Measurements from ENCODE around the gene DELE1.
A peak's percentile ranks its signal among the peaks of the same experiment; 100 is the strongest.

DELE1 gene

GRCh38 chr5:141898448-141899049 is 25.1 kb upstream of the DELE1 start:
- Histone ChIP-seq H3K9me3 (ENCODE audit: control insufficient read depth in 1 of 2, low read length in 2 of 2) (no peaks in the 10 kb centered on the region), H3K4me1 (ENCODE audit: control insufficient read depth in 1 of 2, insufficient read depth in 2 of 2, low read length in 2 of 2) (no peaks in the 10 kb centered on the region), H3K27me3 (ENCODE audit: low read depth, low read length) (no peaks in the 10 kb centered on the region), H3K36me3 (ENCODE audit: control insufficient read depth in 1 of 2, insufficient read depth in 2 of 2, low read length in 2 of 2) (no peaks in the 10 kb centered on the region), H3K4me3 (ENCODE audit: low read depth in 1 of 2, low read length in 2 of 2) (no peak overlapping the region), H3K27ac (ENCODE audit: low read length) (no peak overlapping the region)

DNA sequence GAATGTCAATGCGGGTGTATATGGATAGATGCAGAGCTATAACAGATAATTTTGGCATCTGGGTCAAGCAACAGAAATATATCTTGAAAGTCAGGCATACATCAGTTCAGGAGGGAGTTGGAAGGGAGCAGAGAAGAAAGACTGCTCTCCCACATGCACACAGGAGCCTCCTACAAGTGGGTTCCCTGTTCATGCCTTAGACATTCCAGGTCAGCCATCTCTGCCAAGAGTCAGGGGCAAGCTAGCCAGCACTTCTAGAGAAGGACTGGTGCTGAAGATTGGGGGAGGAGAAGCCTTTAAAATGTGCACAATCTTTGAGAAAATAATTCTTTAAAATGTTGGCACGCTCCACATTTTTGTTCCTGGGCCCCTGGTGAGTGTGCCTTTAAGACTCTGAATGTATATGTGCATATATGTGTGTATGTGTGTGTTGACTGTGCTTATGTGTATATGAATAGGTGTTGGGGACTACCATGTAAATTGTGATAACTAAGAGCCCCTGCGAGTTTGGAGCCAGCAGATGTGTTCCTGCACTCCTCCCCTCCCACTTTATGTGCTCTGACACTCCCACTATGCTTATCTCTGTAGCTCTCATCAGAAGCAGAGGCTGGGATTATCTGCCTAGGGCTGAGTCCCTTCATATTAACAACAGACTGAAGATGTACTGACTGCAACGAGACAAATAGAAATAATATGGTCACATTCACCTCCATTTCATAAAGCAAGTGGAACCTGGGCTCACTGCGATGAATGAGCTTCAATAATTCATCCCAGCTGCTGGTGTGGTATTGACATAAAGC is 21.5 kb upstream of the DELE1 start:
- Histone ChIP-seq H3K27ac (ENCODE audit: low read length) (no peak overlapping the region), H3K9me3 (ENCODE audit: control insufficient read depth in 1 of 2, low read length in 2 of 2) (no peaks in the 10 kb centered on the region), H3K4me3 (ENCODE audit: low read depth in 1 of 2, low read length in 2 of 2) (no peak overlapping the region)

GRCh38 chr5:141903261-141903660 is 20.4 kb upstream of the DELE1 start:
- no peak overlapping the region for H3K4me3 ChIP-seq (ENCODE audit: low read depth in 1 of 2, low read length in 2 of 2)
- no peaks in the 10 kb centered on the region for H3K9me3 ChIP-seq (ENCODE audit: control insufficient read depth in 1 of 2, low read length in 2 of 2)
- H3K4me1 ChIP-seq (ENCODE audit: control insufficient read depth in 1 of 2, insufficient read depth in 2 of 2, low read length in 2 of 2): no peaks in the 10 kb centered on the region
- H3K36me3 ChIP-seq (ENCODE audit: control insufficient read depth in 1 of 2, insufficient read depth in 2 of 2, low read length in 2 of 2): no peaks in the 10 kb centered on the region
- no peaks in the 10 kb centered on the region for H3K27me3 ChIP-seq (ENCODE audit: low read depth, low read length)
- H3K27ac ChIP-seq (ENCODE audit: low read length): no peak overlapping the region

More for the DNA sequence above, 21.5 kb upstream of the DELE1 start:
- no peaks in the 10 kb centered on the region for H3K36me3 ChIP-seq (ENCODE audit: control insufficient read depth in 1 of 2, insufficient read depth in 2 of 2, low read length in 2 of 2)
- no peaks in the 10 kb centered on the region for H3K27me3 ChIP-seq (ENCODE audit: low read depth, low read length)
- no peaks in the 10 kb centered on the region for H3K4me1 ChIP-seq (ENCODE audit: control insufficient read depth in 1 of 2, insufficient read depth in 2 of 2, low read length in 2 of 2)

GRCh38 chr5:141904551-141904950 is 19.1 kb upstream of the DELE1 start:
- no peak overlapping the region for H3K4me3 ChIP-seq (ENCODE audit: low read depth in 1 of 2, low read length in 2 of 2)
- no peaks in the 10 kb centered on the region for H3K36me3 ChIP-seq (ENCODE audit: control insufficient read depth in 1 of 2, insufficient read depth in 2 of 2, low read length in 2 of 2)
- H3K9me3 ChIP-seq (ENCODE audit: control insufficient read depth in 1 of 2, low read length in 2 of 2): no peaks in the 10 kb centered on the region
- no peaks in the 10 kb centered on the region for H3K27me3 ChIP-seq (ENCODE audit: low read depth, low read length)
- no peak overlapping the region for H3K27ac ChIP-seq (ENCODE audit: low read length)
- H3K4me1 ChIP-seq (ENCODE audit: control insufficient read depth in 1 of 2, insufficient read depth in 2 of 2, low read length in 2 of 2): no peaks in the 10 kb centered on the region

DNA sequence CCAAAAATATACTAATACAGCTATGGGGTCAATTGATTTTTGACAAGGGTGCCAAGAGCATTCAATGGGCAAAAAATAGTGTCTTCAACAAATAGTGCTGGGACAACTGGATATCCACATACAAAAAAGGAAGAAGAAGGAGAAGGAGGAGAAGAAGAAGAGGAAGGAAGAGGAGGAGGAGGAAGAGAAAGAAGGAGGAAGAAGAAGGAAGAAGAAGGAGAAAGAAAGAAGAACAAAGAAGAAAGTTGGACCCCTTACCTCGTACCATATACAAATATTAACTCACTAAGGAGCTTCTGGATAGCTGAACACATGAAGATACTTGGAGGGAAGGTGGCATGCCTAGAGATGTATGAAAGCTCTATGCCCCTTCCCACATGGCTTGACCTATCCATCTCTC is 17.2 kb upstream of the DELE1 start:
- no peaks in the 10 kb centered on the region for H3K9me3 ChIP-seq (ENCODE audit: control insufficient read depth in 1 of 2, low read length in 2 of 2)
- H3K27me3 ChIP-seq (ENCODE audit: low read depth, low read length): no peaks in the 10 kb centered on the region
- no peak overlapping the region for H3K27ac ChIP-seq (ENCODE audit: low read length)
- H3K4me3 ChIP-seq (ENCODE audit: low read depth in 1 of 2, low read length in 2 of 2): no peak overlapping the region
- H3K36me3 ChIP-seq (ENCODE audit: control insufficient read depth in 1 of 2, insufficient read depth in 2 of 2, low read length in 2 of 2): no peaks in the 10 kb centered on the region
- H3K4me1 ChIP-seq (ENCODE audit: control insufficient read depth in 1 of 2, insufficient read depth in 2 of 2, low read length in 2 of 2): no peaks in the 10 kb centered on the region

GRCh38 chr5:141906972-141907371 is 16.7 kb upstream of the DELE1 start:
- H3K4me3 ChIP-seq (ENCODE audit: low read depth in 1 of 2, low read length in 2 of 2): no peak overlapping the region
- H3K27me3 ChIP-seq (ENCODE audit: low read depth, low read length): no peaks in the 10 kb centered on the region
- H3K4me1 ChIP-seq (ENCODE audit: control insufficient read depth in 1 of 2, insufficient read depth in 2 of 2, low read length in 2 of 2): no peaks in the 10 kb centered on the region
- no peaks in the 10 kb centered on the region for H3K9me3 ChIP-seq (ENCODE audit: control insufficient read depth in 1 of 2, low read length in 2 of 2)
- no peaks in the 10 kb centered on the region for H3K36me3 ChIP-seq (ENCODE audit: control insufficient read depth in 1 of 2, insufficient read depth in 2 of 2, low read length in 2 of 2)
- no peak overlapping the region for H3K27ac ChIP-seq (ENCODE audit: low read length)

GRCh38 chr5:141908796-141909195 is 14.9 kb upstream of the DELE1 start:
- H3K4me1 ChIP-seq (ENCODE audit: control insufficient read depth in 1 of 2, insufficient read depth in 2 of 2, low read length in 2 of 2): peaks cover 0 to 3% of the 10 kb centered on the region in 2 donors
- H3K4me3 ChIP-seq (ENCODE audit: low read depth in 1 of 2, low read length in 2 of 2): no peak overlapping the region
- no peaks in the 10 kb centered on the region for H3K9me3 ChIP-seq (ENCODE audit: control insufficient read depth in 1 of 2, low read length in 2 of 2)
- H3K27me3 ChIP-seq (ENCODE audit: low read depth, low read length): no peaks in the 10 kb centered on the region
- no peaks in the 10 kb centered on the region for H3K36me3 ChIP-seq (ENCODE audit: control insufficient read depth in 1 of 2, insufficient read depth in 2 of 2, low read length in 2 of 2)
- H3K27ac ChIP-seq (ENCODE audit: low read length): no peak overlapping the region

DNA sequence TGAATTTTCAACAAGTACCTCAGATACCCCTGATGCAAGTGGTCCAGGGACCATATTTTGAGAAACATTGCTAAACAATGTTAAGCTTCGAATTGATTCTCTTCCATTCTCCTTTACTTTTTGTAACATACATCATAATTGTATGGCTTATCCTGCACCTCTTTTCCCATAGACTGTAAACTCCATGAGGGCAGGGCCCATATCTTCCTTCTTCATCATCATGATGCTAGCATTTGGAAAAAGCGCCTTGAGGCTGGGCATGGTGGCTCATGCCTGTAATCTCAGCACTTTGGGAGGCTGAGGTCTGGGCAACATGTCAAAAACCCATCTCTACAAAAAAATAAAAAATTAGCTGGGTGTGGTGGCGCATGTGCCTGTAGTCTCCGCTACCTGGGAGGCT is 14.5 kb upstream of the DELE1 start:
- no peak overlapping the region for H3K4me3 ChIP-seq (ENCODE audit: low read depth in 1 of 2, low read length in 2 of 2)
- no peaks in the 10 kb centered on the region for H3K27me3 ChIP-seq (ENCODE audit: low read depth, low read length)
- no peak overlapping the region for H3K27ac ChIP-seq (ENCODE audit: low read length)
- H3K9me3 ChIP-seq (ENCODE audit: control insufficient read depth in 1 of 2, low read length in 2 of 2): no peaks in the 10 kb centered on the region
- H3K4me1 ChIP-seq (ENCODE audit: control insufficient read depth in 1 of 2, insufficient read depth in 2 of 2, low read length in 2 of 2): peaks cover 0 to 7% of the 10 kb centered on the region in 2 donors
- no peaks in the 10 kb centered on the region for H3K36me3 ChIP-seq (ENCODE audit: control insufficient read depth in 1 of 2, insufficient read depth in 2 of 2, low read length in 2 of 2)

DNA sequence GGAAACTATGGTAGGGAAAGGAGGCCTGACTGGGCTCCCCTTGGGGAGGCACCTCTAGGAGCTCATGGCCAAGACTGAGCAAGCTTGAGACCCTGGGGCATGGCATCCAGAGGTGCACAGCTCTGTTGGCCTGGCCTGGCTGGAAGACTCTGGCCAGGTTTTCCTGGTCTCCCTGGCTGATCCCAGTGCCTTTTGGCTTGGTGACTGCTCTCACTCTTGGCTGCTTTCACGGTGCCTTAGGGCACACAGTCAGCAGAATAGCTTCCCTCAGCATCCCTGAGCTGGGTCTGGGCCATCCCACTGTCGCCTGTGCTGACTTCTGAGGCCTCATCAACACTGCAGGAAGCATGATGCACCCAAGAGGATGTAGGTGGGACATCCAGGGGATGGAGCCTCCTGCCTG is 13.4 kb upstream of the DELE1 start:
- Histone ChIP-seq H3K9me3 (ENCODE audit: control insufficient read depth in 1 of 2, low read length in 2 of 2) (no peaks in the 10 kb centered on the region), H3K27ac (ENCODE audit: low read length) (no peak overlapping the region), H3K4me3 (ENCODE audit: low read depth in 1 of 2, low read length in 2 of 2) (no peak overlapping the region), H3K27me3 (ENCODE audit: low read depth, low read length) (no peaks in the 10 kb centered on the region), H3K4me1 (ENCODE audit: control insufficient read depth in 1 of 2, insufficient read depth in 2 of 2, low read length in 2 of 2) (peaks cover 0 to 7% of the 10 kb centered on the region in 2 donors), H3K36me3 (ENCODE audit: control insufficient read depth in 1 of 2, insufficient read depth in 2 of 2, low read length in 2 of 2) (no peaks in the 10 kb centered on the region)

DNA sequence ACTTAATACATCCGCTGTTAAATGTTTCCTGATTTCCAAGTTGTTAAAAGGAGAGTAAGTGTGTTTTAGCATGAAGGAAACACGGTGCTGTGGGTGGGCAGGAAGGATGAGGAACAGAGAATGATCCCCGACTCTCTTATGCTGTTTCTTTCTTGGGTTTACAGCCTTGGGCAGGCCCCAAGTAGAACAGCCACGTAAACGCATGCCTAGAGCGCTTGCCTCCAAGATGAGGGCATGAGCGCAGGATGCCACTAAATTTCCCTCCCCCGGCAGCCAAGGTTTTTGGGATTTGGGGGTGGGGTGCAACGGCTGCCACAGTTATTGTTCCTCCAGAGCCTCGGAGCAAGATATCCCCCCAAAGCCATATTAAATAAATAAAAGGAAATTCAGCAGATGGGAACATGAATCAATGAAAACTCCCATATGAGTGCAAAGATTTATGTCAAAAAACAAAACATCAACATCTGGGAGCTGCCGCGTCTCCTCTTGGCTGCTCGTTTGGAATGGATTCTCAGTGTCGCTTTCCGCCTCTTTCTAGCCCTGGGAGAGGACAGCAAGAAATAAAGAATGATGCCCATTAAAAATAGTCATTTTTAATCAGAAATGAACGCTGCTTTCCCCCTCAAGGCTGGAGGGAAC is 10.0 kb upstream of the DELE1 start:
- Histone ChIP-seq H3K27ac (ENCODE audit: low read length) (no peak overlapping the region), H3K4me1 (ENCODE audit: control insufficient read depth in 1 of 2, insufficient read depth in 2 of 2, low read length in 2 of 2) (peaks cover 0 to 7% of the 10 kb centered on the region in 2 donors)

DNA sequence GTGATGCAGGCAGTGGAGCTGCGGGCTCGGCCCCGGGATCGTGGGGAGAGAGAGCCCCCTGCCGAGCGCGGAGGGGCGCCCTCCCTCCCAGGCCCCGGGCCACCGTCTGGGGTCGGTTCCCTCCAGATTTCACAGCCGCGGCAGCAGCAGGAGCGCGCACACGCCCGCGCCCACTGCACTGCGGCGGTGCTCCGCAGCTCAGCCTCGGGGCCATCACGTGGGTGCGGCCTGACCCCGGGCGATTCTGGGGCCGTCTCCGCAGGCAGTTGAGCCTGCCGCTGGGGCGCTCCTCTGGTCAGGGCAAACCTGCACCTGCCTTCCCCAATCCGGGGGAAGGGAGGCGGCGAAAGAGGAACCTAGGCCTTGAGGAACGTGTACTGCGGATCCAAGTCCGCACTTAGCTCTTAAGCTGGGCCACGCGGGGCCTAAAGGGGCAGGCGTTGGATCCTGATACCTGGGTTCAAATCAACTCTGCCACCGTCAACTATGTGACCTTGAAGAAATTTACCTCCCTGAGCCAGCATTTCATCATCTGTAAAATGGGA is 9.4 kb upstream of the DELE1 start:
- peak overlapping the region; percentile 42 to 64 for H3K4me3 ChIP-seq (ENCODE audit: low read depth in 1 of 2, low read length in 2 of 2)
- H3K9me3 ChIP-seq (ENCODE audit: control insufficient read depth in 1 of 2, low read length in 2 of 2): no peaks in the 10 kb centered on the region
- no peak overlapping the region for H3K27ac ChIP-seq (ENCODE audit: low read length)
- no peaks in the 10 kb centered on the region for H3K27me3 ChIP-seq (ENCODE audit: low read depth, low read length)
- no peaks in the 10 kb centered on the region for H3K36me3 ChIP-seq (ENCODE audit: control insufficient read depth in 1 of 2, insufficient read depth in 2 of 2, low read length in 2 of 2)
- peaks cover 0 to 7% of the 10 kb centered on the region in 2 donors for H3K4me1 ChIP-seq (ENCODE audit: control insufficient read depth in 1 of 2, insufficient read depth in 2 of 2, low read length in 2 of 2)

More for the DNA sequence above, 10.0 kb upstream of the DELE1 start:
- Histone ChIP-seq H3K27me3 (ENCODE audit: low read depth, low read length) (no peaks in the 10 kb centered on the region), H3K4me3 (ENCODE audit: low read depth in 1 of 2, low read length in 2 of 2) (peak overlapping the region; percentile 42 to 64), H3K9me3 (ENCODE audit: control insufficient read depth in 1 of 2, low read length in 2 of 2) (no peaks in the 10 kb centered on the region), H3K36me3 (ENCODE audit: control insufficient read depth in 1 of 2, insufficient read depth in 2 of 2, low read length in 2 of 2) (no peaks in the 10 kb centered on the region)

All from muscle layer of duodenum (tissue), 2 donors.